SK-N-SH (cell line): ENCODE results near the gene SND1. TPM values are rescaled to one million over a fixed set of nuclear protein-coding genes. Genes with fewer than 3 reads are reported as not detected.

Source experiments
- CTCF ChIA-PET: fragments of 300-600, 350-600 bp; formaldehyde crosslinking; extraction: SDS; loops from one replicate; lab custom pipeline; 2021; lab: Yijun Ruan, JAX
- POLR2A ChIA-PET: fragments of 350-600 bp; sonication (Branson Sonifier 250); formaldehyde crosslinking; extraction: SDS; loops from one replicate; lab custom pipeline; 2020; ENCODE audit warnings: antibody characterized with exemption, inconsistent platforms; lab: Yijun Ruan, JAX
- DNase-seq: peaks from one replicate; pipeline ENCODE4 v3.0.0; 2012
- H2AFZ ChIP-seq: fragments of 200-600 bp; sonication (generic); 2 replicates; pipeline ENCODE4 v1.8.1; 2016; ENCODE audit warnings: antibody characterized with exemption, mild to moderate bottlenecking, low read depth
- H3F3A ChIP-seq: fragments of 200-600 bp; sonication (generic); replicated peaks from 2 replicates; pipeline ENCODE3; 2016; ENCODE audit warnings: antibody characterized with exemption, mild to moderate bottlenecking; ENCODE audit not compliant: insufficient read depth
- H3K27ac ChIP-seq, 2 experiments: fragments of 200-500 bp in 1 of 2; fragments of 200-600 bp in 1 of 2; sonication (Bioruptor generic) in 1 of 2; sonication (generic), shearing (Covaris generic) in 1 of 2; 2 replicates each; pipeline versions ENCODE4 v1.5.1 to v1.6.1; 2014 to 2016; ENCODE audit warnings: low read depth in 2 of 2, inconsistent platforms in 1 of 2, low read length in 1 of 2, mild to moderate bottlenecking in 1 of 2, mixed read lengths in 1 of 2
- H3K27me3 ChIP-seq: fragments of 200-600 bp; sonication (generic), shearing (Covaris generic); 2 replicates; pipeline ENCODE4 v1.6.1; 2016; ENCODE audit warnings: mixed run types; ENCODE audit not compliant: insufficient read depth
- H3K36me3 ChIP-seq, 2 experiments: fragments of 200-500 bp in 1 of 2; fragments of 200-600 bp in 1 of 2; sonication (Bioruptor generic) in 1 of 2; sonication (generic) in 1 of 2; replicated peaks in 1 of 2; 2 replicates each; pipeline versions ENCODE3 to v1.5.1; 2014 to 2016; ENCODE audit warnings: low read length in 1 of 2, mild to moderate bottlenecking in 1 of 2; ENCODE audit not compliant: insufficient read depth in 2 of 2, control insufficient read depth in 1 of 2
- H3K4me1 ChIP-seq, 2 experiments: fragments of 200-500 bp in 1 of 2; fragments of 200-600 bp in 1 of 2; sonication (Bioruptor generic) in 1 of 2; sonication (generic), shearing (Covaris generic) in 1 of 2; 2 replicates each; pipeline versions ENCODE4 v1.5.1 to v1.6.1; 2014 to 2016; ENCODE audit warnings: low read depth in 1 of 2, low read length in 1 of 2, mixed run types in 1 of 2; ENCODE audit not compliant: insufficient read depth in 2 of 2, control insufficient read depth in 1 of 2
- H3K4me2 ChIP-seq: fragments of 200-600 bp; sonication (generic), shearing (Covaris generic); 2 replicates; pipeline ENCODE4 v1.6.1; 2017; ENCODE audit warnings: mixed run types
- H3K4me3 ChIP-seq, 2 experiments: fragments of 200-500 bp in 1 of 2; fragments of 200-600 bp in 1 of 2; sonication (Bioruptor generic) in 1 of 2; sonication (generic), shearing (Covaris generic) in 1 of 2; 2 replicates each; pipeline versions ENCODE4 v1.5.1 to v1.8.1; 2014 to 2016; ENCODE audit warnings: low read depth in 2 of 2, inconsistent platforms in 1 of 2, low read length in 1 of 2, mild to moderate bottlenecking in 1 of 2, mixed read lengths in 1 of 2, moderate library complexity in 1 of 2
- H3K79me2 ChIP-seq: fragments of 200-600 bp; sonication (generic); 2 replicates; pipeline ENCODE4 v1.8.1; 2017; ENCODE audit warnings: mild to moderate bottlenecking; ENCODE audit not compliant: insufficient read depth
- H3K9ac ChIP-seq: fragments of 200-600 bp; sonication (generic); 2 replicates; pipeline ENCODE4 v1.6.1; 2017; ENCODE audit warnings: mixed run types
- H3K9me2 ChIP-seq: fragments of 200-600 bp; sonication (generic); 2 replicates; pipeline ENCODE4 v1.6.1; 2017; ENCODE audit warnings: mixed run types
- H3K9me3 ChIP-seq: fragments of 200-600 bp; sonication (generic); 2 replicates; pipeline ENCODE4 v1.6.1; 2017; ENCODE audit warnings: mixed run types, mild to moderate bottlenecking, moderate library complexity
- H4K20me1 ChIP-seq: fragments of 200-600 bp; sonication (generic); 2 replicates; pipeline ENCODE4 v1.6.1; 2017; ENCODE audit warnings: mild to moderate bottlenecking, mixed run types; ENCODE audit not compliant: insufficient read depth
- ELF1 ChIP-seq: IDR thresholded peaks from 2 replicates; pipeline ENCODE4 v1.4.0; 2012
- EZH2phosphoT487 ChIP-seq: fragments of 200-600 bp; sonication (generic); IDR thresholded peaks from 2 replicates; pipeline ENCODE4 v1.6.1; 2017; ENCODE audit warnings: low read depth, mixed run types, mild to moderate bottlenecking, antibody characterized with exemption, moderate library complexity, borderline replicate concordance
- FOSL2 ChIP-seq: IDR thresholded peaks from 2 replicates; pipeline ENCODE4 v1.4.0; 2012; ENCODE audit warnings: low read depth, mild to moderate bottlenecking, moderate library complexity, borderline replicate concordance
- FOXJ3 ChIP-seq: sonication (generic); formaldehyde crosslinking; IDR thresholded peaks from 2 replicates; pipeline ENCODE4 v1.5.1; 2020; ENCODE audit warnings: mild to moderate bottlenecking, missing genetic modification reagents
- FOXM1 ChIP-seq: IDR thresholded peaks from 2 replicates; pipeline ENCODE4 v1.4.0; 2012; ENCODE audit warnings: low read depth, mild to moderate bottlenecking
- GABPA ChIP-seq: IDR thresholded peaks from 2 replicates; pipeline ENCODE4 v1.4.0; 2012; ENCODE audit warnings: low read depth, mild to moderate bottlenecking
- IRF3 ChIP-seq: fragments of 150-350 bp; IDR thresholded peaks from 2 replicates; pipeline ENCODE4 v1.6.1; 2016; ENCODE audit warnings: mild to moderate bottlenecking, low read depth, low read length
- MEF2A ChIP-seq: IDR thresholded peaks from 2 replicates; pipeline ENCODE4 v1.4.0; 2012; ENCODE audit warnings: low read depth, borderline replicate concordance
- MXI1 ChIP-seq: IDR thresholded peaks from 2 replicates; pipeline ENCODE4 v1.6.1; 2012; ENCODE audit warnings: mild to moderate bottlenecking, low read depth, low read length, improper control_type of control experiment
- NFIC ChIP-seq: IDR thresholded peaks from 2 replicates; pipeline ENCODE4 v1.4.0; 2012; ENCODE audit warnings: borderline replicate concordance
- NRF1 ChIP-seq: IDR thresholded peaks from 2 replicates; pipeline ENCODE4 v1.6.1; 2012; ENCODE audit warnings: low read depth, mild to moderate bottlenecking, low read length
- RAD21 ChIP-seq: IDR thresholded peaks from 2 replicates; pipeline ENCODE4 v1.6.1; 2012; ENCODE audit warnings: mild to moderate bottlenecking, low read length
- RCOR1 ChIP-seq: fragments of 150-350 bp; IDR thresholded peaks from 2 replicates; pipeline ENCODE4 v1.6.1; 2017; ENCODE audit warnings: antibody characterized with exemption, low read length
- RXRA ChIP-seq: IDR thresholded peaks from 2 replicates; pipeline ENCODE4 v1.4.0; 2012; ENCODE audit warnings: low read depth, mild to moderate bottlenecking, borderline replicate concordance
- SIN3A ChIP-seq: IDR thresholded peaks from 2 replicates; pipeline ENCODE4 v1.6.1; 2012; ENCODE audit warnings: low read depth, mild to moderate bottlenecking, low read length, moderate library complexity, borderline replicate concordance
- SMC3 ChIP-seq: IDR thresholded peaks from 2 replicates; pipeline ENCODE4 v1.6.1; 2012; ENCODE audit warnings: low read depth, low read length, improper control_type of control experiment
- TCF12 ChIP-seq: IDR thresholded peaks from 2 replicates; pipeline ENCODE4 v1.4.0; 2012
- TEAD4 ChIP-seq: IDR thresholded peaks from 2 replicates; pipeline ENCODE4 v1.4.0; 2012; ENCODE audit warnings: mild to moderate bottlenecking, borderline replicate concordance; ENCODE audit not compliant: insufficient read depth
- USF2 ChIP-seq: fragments of 150-350 bp; IDR thresholded peaks from 2 replicates; pipeline ENCODE4 v1.6.1; 2017; ENCODE audit warnings: antibody characterized with exemption, low read length, low read depth, borderline replicate concordance
- WGBS: methylation state at CpG from one replicate; pipeline ENCODE4 v1.1.6; 2017; ENCODE audit warnings: low lambda C conversion rate; 5-methylcytosine and 5-hydroxymethylcytosine counted together
- polyA plus RNA-seq, 3 experiments: library from polyadenylated mRNA; depleted of rRNA; stranded (reverse); fragments of >200 nt; gene quantifications; 2 replicates each; pipeline ENCODE4 v1.2.3, GENCODE V29; 2012
- TF ChIP-seq, protein P1 (sequence below): fragments of 200-600 bp; sonication (generic); IDR thresholded peaks from 2 replicates; pipeline ENCODE4 v1.6.1; 2017; ENCODE audit warnings: antibody characterized with exemption, mild to moderate bottlenecking, moderate library complexity
- TF ChIP-seq, protein P2 (sequence below): IDR thresholded peaks from 2 replicates; pipeline ENCODE4 v1.4.0; 2012; ENCODE audit warnings: low read depth, borderline replicate concordance

SND1 gene
- polyA plus RNA-seq, 1 of the 3 experiments (the other 2 are of a cell fraction), result 165 TPM

- H2AFZ ChIP-seq, result no peak overlapping the region
- no peaks in the 10 kb centered on the region for H3K9me2 ChIP-seq
- 96% methylated on average over 5 of the region's 5 CpGs for WGBS
- no peaks in the 10 kb centered on the region for H3F3A ChIP-seq
- no peak overlapping the region for H3K9ac ChIP-seq
- H3K27ac ChIP-seq, result no peak overlapping the region; a peak in 1 of 4 replicates
- peaks cover 7% of the 10 kb centered on the region for H4K20me1 ChIP-seq
- H3K4me3 ChIP-seq, result no peak overlapping the region
- H3K4me1 ChIP-seq, result peaks cover 0 to 40% of the 10 kb centered on the region in 2 experiments; a peak in 1 of 4 replicates
- ChIA-PET POLR2A (interaction anchor here (1.5 kb wide), 1 partner anchor 17 kb away, joined by 6 read pairs; no protein-coding TSS in a partner anchor), CTCF (interaction anchor here (0.7 to 3.4 kb wide), 7 partner anchors 8 to 142 kb away, joined by 3 to 14 read pairs (median 6); no protein-coding TSS in a partner anchor)
- no peak for DNase-seq
- H3K36me3 ChIP-seq, result peaks cover 0 to 28% of the 10 kb centered on the region in 2 experiments
- H3K4me2 ChIP-seq, result no peak overlapping the region
- no peaks in the 10 kb centered on the region for H3K27me3 ChIP-seq
- H3K79me2 ChIP-seq, result no peaks in the 10 kb centered on the region
- H3K9me3 ChIP-seq, result no peaks in the 10 kb centered on the region
- TF ChIP-seq FOSL2 (no peak), FOXM1 (no peak), NRF1 (no peak), ELF1 (no peak), FOXJ3 (no peak), MEF2A (no peak), RCOR1 (no peak), RXRA (no peak), TEAD4 (no peak), SIN3A (no peak), RAD21 (no peak), IRF3 (no peak), MXI1 (no peak), SMC3 (no peak)
- TF ChIP-seq, protein P1, sequence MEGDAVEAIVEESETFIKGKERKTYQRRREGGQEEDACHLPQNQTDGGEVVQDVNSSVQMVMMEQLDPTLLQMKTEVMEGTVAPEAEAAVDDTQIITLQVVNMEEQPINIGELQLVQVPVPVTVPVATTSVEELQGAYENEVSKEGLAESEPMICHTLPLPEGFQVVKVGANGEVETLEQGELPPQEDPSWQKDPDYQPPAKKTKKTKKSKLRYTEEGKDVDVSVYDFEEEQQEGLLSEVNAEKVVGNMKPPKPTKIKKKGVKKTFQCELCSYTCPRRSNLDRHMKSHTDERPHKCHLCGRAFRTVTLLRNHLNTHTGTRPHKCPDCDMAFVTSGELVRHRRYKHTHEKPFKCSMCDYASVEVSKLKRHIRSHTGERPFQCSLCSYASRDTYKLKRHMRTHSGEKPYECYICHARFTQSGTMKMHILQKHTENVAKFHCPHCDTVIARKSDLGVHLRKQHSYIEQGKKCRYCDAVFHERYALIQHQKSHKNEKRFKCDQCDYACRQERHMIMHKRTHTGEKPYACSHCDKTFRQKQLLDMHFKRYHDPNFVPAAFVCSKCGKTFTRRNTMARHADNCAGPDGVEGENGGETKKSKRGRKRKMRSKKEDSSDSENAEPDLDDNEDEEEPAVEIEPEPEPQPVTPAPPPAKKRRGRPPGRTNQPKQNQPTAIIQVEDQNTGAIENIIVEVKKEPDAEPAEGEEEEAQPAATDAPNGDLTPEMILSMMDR, result no peak
Measured at GRCh38 chr7:128067983-128068382, 416.0 kb downstream of the SND1 start.

- ChIA-PET POLR2A (interaction anchor here (0.8 to 1.5 kb wide), 2 partner anchors 16 kb away, joined by 4 to 6 read pairs; no protein-coding TSS in a partner anchor), CTCF (interaction anchor here (0.7 to 2.1 kb wide), 10 partner anchors 9 to 141 kb away, joined by 3 to 13 read pairs (median 3); no protein-coding TSS in a partner anchor)
- no peaks in the 10 kb centered on the region for H3F3A ChIP-seq
- no peak overlapping the region for H3K4me2 ChIP-seq
- no peak overlapping the region for H3K27ac ChIP-seq
- H3K27me3 ChIP-seq, result no peaks in the 10 kb centered on the region
- no peak overlapping the region for H3K4me3 ChIP-seq
- no peaks in the 10 kb centered on the region; the same call in 1 of the 2 replicates for H4K20me1 ChIP-seq
- no peak for TF ChIP-seq ELF1
- TF ChIP-seq RCOR1, result no peak
- TF ChIP-seq TEAD4, result no peak
- TF ChIP-seq TCF12, result no peak
- no peak for TF ChIP-seq MEF2A
- no peak for TF ChIP-seq SMC3
- no peak for TF ChIP-seq GABPA
- TF ChIP-seq USF2, result no peak
- TF ChIP-seq, protein P2, sequence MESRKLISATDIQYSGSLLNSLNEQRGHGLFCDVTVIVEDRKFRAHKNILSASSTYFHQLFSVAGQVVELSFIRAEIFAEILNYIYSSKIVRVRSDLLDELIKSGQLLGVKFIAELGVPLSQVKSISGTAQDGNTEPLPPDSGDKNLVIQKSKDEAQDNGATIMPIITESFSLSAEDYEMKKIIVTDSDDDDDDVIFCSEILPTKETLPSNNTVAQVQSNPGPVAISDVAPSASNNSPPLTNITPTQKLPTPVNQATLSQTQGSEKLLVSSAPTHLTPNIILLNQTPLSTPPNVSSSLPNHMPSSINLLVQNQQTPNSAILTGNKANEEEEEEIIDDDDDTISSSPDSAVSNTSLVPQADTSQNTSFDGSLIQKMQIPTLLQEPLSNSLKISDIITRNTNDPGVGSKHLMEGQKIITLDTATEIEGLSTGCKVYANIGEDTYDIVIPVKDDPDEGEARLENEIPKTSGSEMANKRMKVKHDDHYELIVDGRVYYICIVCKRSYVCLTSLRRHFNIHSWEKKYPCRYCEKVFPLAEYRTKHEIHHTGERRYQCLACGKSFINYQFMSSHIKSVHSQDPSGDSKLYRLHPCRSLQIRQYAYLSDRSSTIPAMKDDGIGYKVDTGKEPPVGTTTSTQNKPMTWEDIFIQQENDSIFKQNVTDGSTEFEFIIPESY, result no peak
- TF ChIP-seq EZH2phosphoT487, result no peak
- no peak for TF ChIP-seq FOXM1
- no peak for TF ChIP-seq NFIC
- no peak overlapping the region for H3K9ac ChIP-seq
- H3K79me2 ChIP-seq, result no peaks in the 10 kb centered on the region
- WGBS, result 95% methylated on average over 8 of the region's 8 CpGs
- H3K36me3 ChIP-seq, result peaks cover 0 to 26% of the 10 kb centered on the region in 2 experiments
- peaks cover 0 to 37% of the 10 kb centered on the region in 2 experiments; a peak in 1 of 4 replicates for H3K4me1 ChIP-seq
- H2AFZ ChIP-seq, result no peak overlapping the region
- H3K9me2 ChIP-seq, result no peaks in the 10 kb centered on the region
- DNase-seq, result no peak
- no peaks in the 10 kb centered on the region for H3K9me3 ChIP-seq
Measured at GRCh38 chr7:128068785-128069184, 416.8 kb downstream of the SND1 start.
